Measurements from ENCODE around the gene TRAPPC11. TPM values are rescaled to one million over a fixed set of nuclear protein-coding genes. Genes with fewer than 3 reads are reported as not detected.

Gene TRAPPC11
- total RNA-seq, 1 experiment from 2014 or later = 15.6 TPM

- Histone ChIP-seq H3K4me1 (ENCODE audit: control insufficient read depth in 1 of 2, insufficient read depth in 2 of 2, low read length in 2 of 2) (no peaks in the 10 kb centered on the region), H3K27me3 (ENCODE audit: insufficient read depth, low read length) (no peaks in the 10 kb centered on the region), H4K20me1 (ENCODE audit: insufficient read depth) (no peaks in the 10 kb centered on the region), H3K9ac (ENCODE audit: low read length) (no peak overlapping the region), H3K4me3 (replicated peaks in 1 of 2; ENCODE audit: low read depth in 1 of 2, low read length in 2 of 2) (no peak overlapping the region), H3K36me3 (ENCODE audit: control insufficient read depth in 1 of 2, insufficient read depth in 2 of 2, low read length in 2 of 2) (peaks cover 0 to 3% of the 10 kb centered on the region in 2 experiments; a peak in 1 of 4 replicates), H3K9me3 (ENCODE audit: control insufficient read depth in 1 of 2, insufficient read depth in 1 of 2, low read depth in 1 of 2, low read length in 2 of 2) (no peaks in the 10 kb centered on the region), H3K9me2 (ENCODE audit: insufficient read depth) (no peaks in the 10 kb centered on the region), H3K4me2 (ENCODE audit: low read length) (no peak overlapping the region), H2AFZ (ENCODE audit: low read depth, low read length, poor library complexity, severe bottlenecking) (no peak overlapping the region), H3K79me2 (ENCODE audit: insufficient read depth, low read length) (no peaks in the 10 kb centered on the region), H3K27ac (ENCODE audit: low read depth, low read length) (no peak overlapping the region)
- no TSS peak for BruUV-seq (replicated peaks)
- TF ChIP-seq JUND (IDR thresholded peaks at IDR 0.05) (no peak), CTCF (IDR thresholded peaks at IDR 0.05 in 2 of 3, conservative IDR thresholded peaks at IDR 0.05 in 1 of 3; ENCODE audit: borderline replicate concordance in 1 of 3, insufficient read depth in 1 of 3, low read depth in 2 of 3, low read length in 2 of 3) (no peak), ZFX (IDR thresholded peaks at IDR 0.05) (no peak), CEBPB (IDR thresholded peaks at IDR 0.05; ENCODE audit: low read depth) (no peak)
- TF ChIP-seq, protein P1, sequence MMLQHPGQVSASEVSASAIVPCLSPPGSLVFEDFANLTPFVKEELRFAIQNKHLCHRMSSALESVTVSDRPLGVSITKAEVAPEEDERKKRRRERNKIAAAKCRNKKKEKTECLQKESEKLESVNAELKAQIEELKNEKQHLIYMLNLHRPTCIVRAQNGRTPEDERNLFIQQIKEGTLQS (IDR thresholded peaks at IDR 0.05) = no peak
- ChIA-PET CTCF (no interaction called here), POLR2A (no interaction called here), RAD21 (ENCODE audit: low non-redundant PET in 1 of 2, low total read pairs in 2 of 2, uncharacterized antibody in 2 of 2, unreplicated experiment in 2 of 2) (no interaction called here)
- intact Hi-C loops (cut with micrococcal nuclease) = no loop called here
- ATAC-seq (no peak), DNase-seq (ENCODE audit: low read depth, low spot score) (no peak)
Measured at GRCh38 chr4:183691006-183691405, 31.9 kb downstream of the TRAPPC11 start.

DNA sequence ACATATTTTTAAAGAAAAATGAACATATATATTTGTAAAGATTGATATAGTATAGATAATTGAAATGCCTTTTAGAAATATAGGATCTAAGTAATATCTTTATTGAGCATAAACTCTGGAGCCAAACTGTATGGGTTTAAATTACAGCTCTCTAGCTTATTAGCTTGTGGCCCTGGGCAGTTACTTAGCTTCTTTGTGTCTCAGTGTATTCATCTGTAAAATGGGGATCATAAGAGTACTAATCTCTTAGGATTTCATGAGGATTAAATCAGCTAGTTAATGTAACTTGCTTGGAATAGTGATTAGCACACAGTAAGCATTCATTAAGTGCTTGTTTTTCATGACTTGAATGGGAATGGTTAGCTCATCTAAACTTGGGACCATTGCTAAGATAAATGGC, 32.8 kb downstream of the TRAPPC11 start:
- H3K9me2 ChIP-seq (ENCODE audit: insufficient read depth) = no peaks in the 10 kb centered on the region
- no peaks in the 10 kb centered on the region for H4K20me1 ChIP-seq (ENCODE audit: insufficient read depth)
- H3K4me1 ChIP-seq (ENCODE audit: control insufficient read depth in 1 of 2, insufficient read depth in 2 of 2, low read length in 2 of 2) = no peaks in the 10 kb centered on the region
- RAD21 ChIA-PET (ENCODE audit: low non-redundant PET in 1 of 2, low total read pairs in 2 of 2, uncharacterized antibody in 2 of 2, unreplicated experiment in 2 of 2) = no interaction called here
- no peak overlapping the region for H3K9ac ChIP-seq (ENCODE audit: low read length)
- no peak for ATAC-seq
- intact Hi-C loops (cut with micrococcal nuclease) = no loop called here
- no peak for DNase-seq (ENCODE audit: low read depth, low spot score)
- H2AFZ ChIP-seq (ENCODE audit: low read depth, low read length, poor library complexity, severe bottlenecking) = no peak overlapping the region
- no peak overlapping the region for H3K4me2 ChIP-seq (ENCODE audit: low read length)
- H3K27ac ChIP-seq (ENCODE audit: low read depth, low read length) = no peak overlapping the region
- H3K9me3 ChIP-seq (ENCODE audit: control insufficient read depth in 1 of 2, insufficient read depth in 1 of 2, low read depth in 1 of 2, low read length in 2 of 2) = no peaks in the 10 kb centered on the region
- CTCF ChIA-PET = no interaction called here
- H3K36me3 ChIP-seq (ENCODE audit: control insufficient read depth in 1 of 2, insufficient read depth in 2 of 2, low read length in 2 of 2) = 0 out of 4 replicates have a peak, but pooled peaks cover 0 to 3% of the 10 kb centered on the region in 2 experiments
- H3K79me2 ChIP-seq (ENCODE audit: insufficient read depth, low read length) = no peaks in the 10 kb centered on the region
- no peaks in the 10 kb centered on the region for H3K27me3 ChIP-seq (ENCODE audit: insufficient read depth, low read length)
- H3K4me3 ChIP-seq (replicated peaks in 1 of 2; ENCODE audit: low read depth in 1 of 2, low read length in 2 of 2) = no peak overlapping the region
- POLR2A ChIA-PET = no interaction called here
- BruUV-seq (replicated peaks) = no TSS peak
- TF ChIP-seq FOSL1 (IDR thresholded peaks at IDR 0.05; ENCODE audit: low read depth) (no peak), ZNF274 (IDR thresholded peaks at IDR 0.05; ENCODE audit: low read depth, low read length) (no peak), CEBPB (IDR thresholded peaks at IDR 0.05; ENCODE audit: low read depth) (no peak), SIN3A (IDR thresholded peaks at IDR 0.05; ENCODE audit: low read depth) (no peak), EZH2 (IDR thresholded peaks at IDR 0.05) (no peak), SRF (IDR thresholded peaks at IDR 0.05; ENCODE audit: low read depth) (no peak), EGR1 (IDR thresholded peaks at IDR 0.05; ENCODE audit: low read depth) (no peak), YY1 (IDR thresholded peaks at IDR 0.05; ENCODE audit: extremely low read depth, insufficient replicate concordance, low read depth, low read length) (no peak), RAD21 (IDR thresholded peaks at IDR 0.05; ENCODE audit: low read depth) (no peak), CTCF (IDR thresholded peaks at IDR 0.05 in 2 of 3, conservative IDR thresholded peaks at IDR 0.05 in 1 of 3; ENCODE audit: borderline replicate concordance in 1 of 3, insufficient read depth in 1 of 3, low read depth in 2 of 3, low read length in 2 of 3) (no peak)
- TF ChIP-seq, protein P1 (IDR thresholded peaks at IDR 0.05) = no peak
- TF ChIP-seq, protein P2, sequence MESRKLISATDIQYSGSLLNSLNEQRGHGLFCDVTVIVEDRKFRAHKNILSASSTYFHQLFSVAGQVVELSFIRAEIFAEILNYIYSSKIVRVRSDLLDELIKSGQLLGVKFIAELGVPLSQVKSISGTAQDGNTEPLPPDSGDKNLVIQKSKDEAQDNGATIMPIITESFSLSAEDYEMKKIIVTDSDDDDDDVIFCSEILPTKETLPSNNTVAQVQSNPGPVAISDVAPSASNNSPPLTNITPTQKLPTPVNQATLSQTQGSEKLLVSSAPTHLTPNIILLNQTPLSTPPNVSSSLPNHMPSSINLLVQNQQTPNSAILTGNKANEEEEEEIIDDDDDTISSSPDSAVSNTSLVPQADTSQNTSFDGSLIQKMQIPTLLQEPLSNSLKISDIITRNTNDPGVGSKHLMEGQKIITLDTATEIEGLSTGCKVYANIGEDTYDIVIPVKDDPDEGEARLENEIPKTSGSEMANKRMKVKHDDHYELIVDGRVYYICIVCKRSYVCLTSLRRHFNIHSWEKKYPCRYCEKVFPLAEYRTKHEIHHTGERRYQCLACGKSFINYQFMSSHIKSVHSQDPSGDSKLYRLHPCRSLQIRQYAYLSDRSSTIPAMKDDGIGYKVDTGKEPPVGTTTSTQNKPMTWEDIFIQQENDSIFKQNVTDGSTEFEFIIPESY (IDR thresholded peaks at IDR 0.05; ENCODE audit: extremely low read depth, insufficient replicate concordance, low read length) = no peak
